ENCODE results near the gene CYP2B6. TPM values are rescaled to one million over a fixed set of nuclear protein-coding genes. Genes with fewer than 3 reads are reported as not detected.
"Not testable (repeated sequence)": the region's sequence is repeated elsewhere in the genome, so short reads cannot be mapped to it uniquely, and the experiment has no call there.

CYP2B6 gene
- total RNA-seq, 2 experiments from 2014 or later, result not detected

- DNase-seq; H3K4me3 Mint-ChIP-seq; H3K9me3 Mint-ChIP-seq; H3K36me3 Mint-ChIP-seq (ENCODE audit: low read depth); H3K27ac Mint-ChIP-seq; H3K27me3 Mint-ChIP-seq; H3K4me1 Mint-ChIP-seq; POLR2A ChIA-PET; CTCF ChIA-PET: not testable (repeated sequence)
These were observed 7.9 kb downstream of the CYP2B6 start for GRCh38 chr19:40999018-40999417.

- H3K9me3 Mint-ChIP-seq, result peaks cover 3% of the 10 kb centered on the region
- DNase-seq, result no peak
- H3K27me3 Mint-ChIP-seq, result peaks cover 16% of the 10 kb centered on the region
- peaks cover 5% of the 10 kb centered on the region for H3K4me1 Mint-ChIP-seq
- H3K36me3 Mint-ChIP-seq (ENCODE audit: low read depth), result no peaks in the 10 kb centered on the region
- ChIA-PET CTCF (no interaction called here), POLR2A (no interaction called here)
- no peak overlapping the region for H3K4me3 Mint-ChIP-seq
- no peak overlapping the region for H3K27ac Mint-ChIP-seq
These were observed 9.2 kb downstream of the CYP2B6 start for GRCh38 chr19:41000310-41000737.

DNA sequence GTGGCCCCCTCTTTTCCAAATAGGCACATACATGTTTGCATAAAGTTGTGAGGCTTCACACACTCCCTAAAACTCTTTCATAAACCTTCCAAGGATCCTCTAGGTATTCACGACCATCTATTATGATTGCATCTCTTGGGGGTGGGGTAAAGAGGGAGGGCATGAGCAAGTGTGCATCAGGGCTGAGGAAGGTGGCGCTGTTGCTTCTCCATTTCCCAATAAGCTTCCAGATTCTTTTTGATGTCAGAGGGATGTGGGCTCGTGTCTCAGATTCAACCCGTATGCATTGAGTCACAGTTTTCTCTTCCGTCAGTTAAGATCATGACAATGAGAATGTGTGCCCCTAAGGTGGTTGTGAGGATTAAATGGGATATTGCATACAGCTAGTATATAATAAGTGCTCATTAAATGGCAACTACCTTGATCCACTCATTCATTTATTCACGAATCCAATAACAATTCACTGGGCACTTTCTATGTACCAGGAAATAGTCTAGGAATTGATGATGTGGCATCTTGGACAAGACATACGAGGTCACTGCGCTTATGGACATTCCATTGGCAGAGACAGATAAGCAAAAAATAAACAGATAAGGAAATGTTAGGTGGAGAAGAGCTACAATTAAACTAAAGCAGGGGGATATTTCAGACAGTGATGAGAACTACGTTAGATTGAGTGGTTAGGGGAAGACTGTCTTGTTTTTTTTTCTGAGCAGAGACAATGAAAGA lies 10.3 kb downstream of the CYP2B6 start:
- H3K36me3 Mint-ChIP-seq (ENCODE audit: low read depth), result no peaks in the 10 kb centered on the region
- POLR2A ChIA-PET, result no interaction called here
- no peak overlapping the region for H3K4me3 Mint-ChIP-seq
- no peak overlapping the region for H3K27ac Mint-ChIP-seq
- no peak for DNase-seq
- peaks cover 3% of the 10 kb centered on the region for H3K9me3 Mint-ChIP-seq
- peaks cover 20% of the 10 kb centered on the region for H3K27me3 Mint-ChIP-seq
- CTCF ChIA-PET, result no interaction called here
- H3K4me1 Mint-ChIP-seq, result peaks cover 5% of the 10 kb centered on the region

DNA sequence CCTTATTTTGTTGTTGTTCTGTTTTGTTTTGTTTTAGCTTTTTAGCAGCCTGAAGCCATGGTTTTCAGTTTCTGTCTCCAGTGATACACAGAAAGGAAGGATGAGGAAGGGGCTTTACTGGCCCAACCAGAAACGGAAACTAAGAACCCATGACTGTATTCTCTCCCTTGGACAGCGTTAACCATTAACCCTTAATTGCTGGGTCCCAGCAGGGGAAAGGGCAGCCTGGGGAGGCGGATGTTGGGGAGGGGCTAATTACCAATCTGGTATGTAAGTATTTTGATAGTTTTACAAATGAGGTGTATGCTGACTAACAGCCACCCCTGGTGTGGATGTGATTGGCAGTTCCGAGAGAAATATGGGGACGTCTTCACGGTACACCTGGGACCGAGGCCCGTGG lies 12.6 kb downstream of the CYP2B6 start:
- CTCF ChIA-PET; H3K4me3 Mint-ChIP-seq; DNase-seq; H3K27ac Mint-ChIP-seq; H3K9me3 Mint-ChIP-seq; POLR2A ChIA-PET; H3K36me3 Mint-ChIP-seq (ENCODE audit: low read depth); H3K4me1 Mint-ChIP-seq: not testable (repeated sequence)
- peaks cover 29% of the 10 kb centered on the region for H3K27me3 Mint-ChIP-seq

- ChIA-PET CTCF (no interaction called here), POLR2A (no interaction called here)
- no peak for DNase-seq
- Mint-ChIP-seq H3K27ac (no peak overlapping the region), H3K27me3 (peaks cover 54% of the 10 kb centered on the region), H3K4me3 (no peak overlapping the region), H3K4me1 (peaks cover 2% of the 10 kb centered on the region), H3K36me3 (ENCODE audit: low read depth) (no peaks in the 10 kb centered on the region), H3K9me3 (no peaks in the 10 kb centered on the region)
These were observed 18.7 kb downstream of the CYP2B6 start for GRCh38 chr19:41009700-41010235.

DNA sequence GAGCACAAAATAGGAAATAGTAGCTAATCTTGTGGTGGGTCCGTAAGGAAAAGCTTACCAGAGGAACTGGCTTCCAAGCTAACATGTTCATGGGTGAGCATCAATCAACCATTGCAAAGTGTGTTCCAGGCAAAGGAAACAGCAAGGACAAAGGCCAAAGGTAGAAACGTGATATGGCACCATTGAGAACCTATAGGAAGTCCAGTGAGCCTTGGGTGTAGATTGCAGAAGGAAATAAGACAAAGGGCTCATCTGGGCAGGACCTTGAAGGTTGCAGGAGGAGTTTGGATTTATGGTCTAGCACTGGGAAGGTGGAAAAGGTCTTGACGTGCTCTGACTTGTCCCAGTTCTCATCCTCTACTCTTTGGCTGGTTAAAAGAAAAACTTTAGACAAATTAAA lies 22.3 kb downstream of the CYP2B6 start:
- no peak overlapping the region for H3K4me3 Mint-ChIP-seq
- H3K36me3 Mint-ChIP-seq (ENCODE audit: low read depth), result no peaks in the 10 kb centered on the region
- H3K4me1 Mint-ChIP-seq, result peaks cover 4% of the 10 kb centered on the region
- peaks cover 42% of the 10 kb centered on the region for H3K27me3 Mint-ChIP-seq
- CTCF ChIA-PET, result no interaction called here
- POLR2A ChIA-PET, result no interaction called here
- H3K9me3 Mint-ChIP-seq, result no peaks in the 10 kb centered on the region
- no peak overlapping the region for H3K27ac Mint-ChIP-seq
- DNase-seq, result no peak

GRCh38 chr19:41014643-41015042 lies 23.6 kb downstream of the CYP2B6 start:
- Mint-ChIP-seq H3K9me3 (no peaks in the 10 kb centered on the region), H3K27me3 (peaks cover 40% of the 10 kb centered on the region), H3K36me3 (ENCODE audit: low read depth) (no peaks in the 10 kb centered on the region), H3K27ac (no peak overlapping the region), H3K4me3 (no peak overlapping the region), H3K4me1 (peaks cover 1% of the 10 kb centered on the region)
- ChIA-PET CTCF (no interaction called here), POLR2A (no interaction called here)
- no peak for DNase-seq

DNA sequence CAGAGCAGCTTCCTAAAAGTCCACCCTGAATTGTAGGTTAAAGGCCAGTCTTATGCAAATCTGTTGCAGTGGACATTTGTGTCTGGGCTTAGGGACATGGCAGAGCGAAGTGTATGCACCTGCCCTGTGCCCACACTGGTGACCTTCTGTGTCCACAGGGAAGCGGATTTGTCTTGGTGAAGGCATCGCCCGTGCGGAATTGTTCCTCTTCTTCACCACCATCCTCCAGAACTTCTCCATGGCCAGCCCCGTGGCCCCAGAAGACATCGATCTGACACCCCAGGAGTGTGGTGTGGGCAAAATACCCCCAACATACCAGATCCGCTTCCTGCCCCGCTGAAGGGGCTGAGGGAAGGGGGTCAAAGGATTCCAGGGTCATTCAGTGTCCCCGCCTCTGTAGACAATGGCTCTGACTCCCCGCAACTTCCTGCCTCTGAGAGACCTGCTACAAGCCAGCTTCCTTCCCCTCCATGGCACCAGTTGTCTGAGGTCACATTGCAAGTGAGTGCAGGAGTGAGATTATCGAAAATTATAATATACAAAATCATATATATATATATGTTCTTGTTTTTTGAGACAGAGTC lies 25.5 kb downstream of the CYP2B6 start:
- Mint-ChIP-seq H3K27me3 (peaks cover 31% of the 10 kb centered on the region), H3K36me3 (ENCODE audit: low read depth) (no peaks in the 10 kb centered on the region), H3K9me3 (no peaks in the 10 kb centered on the region), H3K27ac (no peak overlapping the region), H3K4me3 (no peak overlapping the region), H3K4me1 (peaks cover 1% of the 10 kb centered on the region)
- ChIA-PET CTCF (no interaction called here), POLR2A (no interaction called here)
- no peak for DNase-seq

DNA sequence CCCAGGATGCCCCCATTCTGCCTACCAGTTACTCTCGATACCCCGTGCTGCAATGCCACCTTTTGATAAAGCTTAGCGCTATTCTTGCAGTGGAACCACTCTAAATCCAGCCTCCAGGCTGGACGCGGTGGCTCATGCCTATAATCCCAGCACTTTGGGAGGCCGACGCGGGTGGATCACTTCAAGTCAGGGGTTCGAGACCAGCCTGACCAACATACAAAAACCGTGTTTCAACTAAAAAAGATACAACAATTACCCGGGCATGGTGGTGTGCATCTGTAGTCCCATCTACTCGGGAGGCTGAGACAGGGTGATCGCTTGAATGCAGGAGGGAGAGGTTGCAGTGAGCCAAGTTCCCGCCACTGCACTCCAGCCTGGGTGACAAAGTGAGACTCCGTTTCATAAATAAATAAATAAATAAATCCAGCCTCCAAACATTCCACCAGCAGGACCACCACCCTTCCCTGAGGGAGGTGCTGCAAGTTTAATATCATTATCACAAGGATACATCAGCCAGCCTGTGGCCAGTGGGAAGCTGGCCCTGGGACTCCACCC lies 27.7 kb downstream of the CYP2B6 start:
- no peaks in the 10 kb centered on the region for H3K36me3 Mint-ChIP-seq (ENCODE audit: low read depth)
- no peak overlapping the region for H3K4me3 Mint-ChIP-seq
- no peak overlapping the region for H3K27ac Mint-ChIP-seq
- CTCF ChIA-PET, result no interaction called here
- peaks cover 1% of the 10 kb centered on the region for H3K4me1 Mint-ChIP-seq
- H3K9me3 Mint-ChIP-seq, result no peaks in the 10 kb centered on the region
- POLR2A ChIA-PET, result no interaction called here
- peaks cover 17% of the 10 kb centered on the region for H3K27me3 Mint-ChIP-seq
- no peak for DNase-seq

DNA sequence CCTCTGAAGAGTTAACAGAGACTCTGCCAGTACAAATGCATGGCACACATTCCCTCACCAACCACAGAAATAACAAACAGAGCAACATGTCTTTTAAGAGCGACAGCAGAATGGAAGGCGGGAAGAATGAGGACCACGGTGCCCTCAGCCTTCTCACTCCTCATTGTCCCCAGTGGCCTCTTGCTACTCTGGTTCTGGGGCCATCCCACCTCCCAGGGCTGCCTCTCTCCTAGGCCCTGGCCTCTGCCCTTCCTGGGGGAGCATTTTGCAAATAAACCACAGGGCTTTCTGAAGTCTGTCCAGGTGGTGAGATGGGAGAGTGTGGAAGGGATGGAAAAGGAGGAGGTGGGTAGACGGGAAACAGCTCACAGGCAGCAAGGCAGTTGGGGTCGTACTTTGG lies 28.3 kb downstream of the CYP2B6 start:
- CTCF ChIA-PET, result no interaction called here
- POLR2A ChIA-PET, result no interaction called here
- Mint-ChIP-seq H3K4me1 (peaks cover 1% of the 10 kb centered on the region), H3K27ac (no peak overlapping the region), H3K27me3 (peaks cover 19% of the 10 kb centered on the region), H3K36me3 (ENCODE audit: low read depth) (no peaks in the 10 kb centered on the region), H3K4me3 (no peak overlapping the region), H3K9me3 (no peaks in the 10 kb centered on the region)
- no peak for DNase-seq

DNA sequence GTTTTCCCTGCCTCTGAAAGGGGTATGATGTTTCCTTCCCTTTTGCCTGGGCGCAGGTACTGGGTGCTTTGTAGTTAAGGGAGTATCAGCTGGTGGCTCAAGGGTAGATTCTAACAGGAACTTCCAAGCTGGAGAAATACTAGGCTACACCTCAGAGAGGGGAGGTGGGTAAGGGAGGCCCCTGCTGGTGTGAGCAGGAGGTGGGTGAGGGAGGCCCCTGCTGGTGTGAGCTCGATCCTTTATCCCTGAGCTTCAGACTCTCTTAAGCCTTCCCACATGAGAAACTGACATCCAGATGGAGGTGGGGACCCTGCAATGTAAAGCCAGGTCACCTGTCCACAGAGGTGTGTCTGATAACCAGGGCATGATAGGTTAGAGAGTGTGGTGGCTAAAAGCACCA lies 32.1 kb downstream of the CYP2B6 start:
- Mint-ChIP-seq H3K9me3 (no peaks in the 10 kb centered on the region), H3K27me3 (peaks cover 36% of the 10 kb centered on the region), H3K4me3 (no peak overlapping the region), H3K27ac (no peak overlapping the region), H3K4me1 (no peaks in the 10 kb centered on the region), H3K36me3 (ENCODE audit: low read depth) (no peaks in the 10 kb centered on the region)
- DNase-seq, result no peak
- CTCF ChIA-PET, result no interaction called here
- POLR2A ChIA-PET, result no interaction called here

DNA sequence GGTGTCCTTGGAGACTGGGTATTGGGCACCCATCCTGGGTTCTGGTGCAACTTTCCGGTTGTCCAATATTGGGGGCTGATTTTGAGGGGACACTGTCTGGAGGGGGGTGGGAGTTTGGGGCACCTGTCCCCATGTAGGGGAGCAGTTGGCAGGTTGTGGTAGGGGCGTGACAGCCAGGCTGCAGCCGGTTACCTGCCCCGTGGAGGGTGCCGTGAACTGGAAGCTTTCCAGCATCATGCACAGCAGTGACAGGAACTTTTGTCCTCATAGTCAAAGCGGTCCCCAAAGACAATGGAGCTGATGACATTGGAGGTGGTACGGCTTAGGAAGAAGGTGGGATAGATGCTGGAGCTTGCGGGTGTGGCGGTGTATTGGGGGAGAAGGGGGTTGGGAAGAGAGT lies 34.3 kb downstream of the CYP2B6 start:
- ChIA-PET POLR2A (no interaction called here), CTCF (no interaction called here)
- H3K4me1 Mint-ChIP-seq, result no peaks in the 10 kb centered on the region
- H3K27ac Mint-ChIP-seq, result no peak overlapping the region
- H3K36me3 Mint-ChIP-seq (ENCODE audit: low read depth), result no peaks in the 10 kb centered on the region
- H3K4me3 Mint-ChIP-seq, result no peak overlapping the region
- DNase-seq, result no peak
- no peaks in the 10 kb centered on the region for H3K9me3 Mint-ChIP-seq
- H3K27me3 Mint-ChIP-seq, result peaks cover 31% of the 10 kb centered on the region

DNA sequence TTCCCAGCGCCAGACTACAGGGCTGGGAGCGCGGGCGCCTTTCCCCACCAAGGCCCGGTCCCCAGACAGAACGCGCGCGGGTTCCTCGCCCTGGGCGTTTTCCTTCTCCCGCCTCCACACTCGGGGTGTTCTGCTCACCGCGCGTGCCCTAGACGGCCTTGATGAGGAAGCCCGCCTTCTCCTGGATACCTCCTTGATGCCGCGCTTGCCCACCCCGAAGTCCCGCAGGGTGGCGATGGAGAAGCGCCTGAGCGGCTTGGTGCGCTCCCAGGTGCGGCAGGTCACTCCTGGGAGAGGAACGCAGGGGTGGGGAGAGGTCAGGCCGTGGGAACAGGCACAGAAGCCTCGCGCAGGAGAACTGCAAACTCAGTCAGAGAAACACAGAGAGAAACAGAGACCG lies 34.8 kb downstream of the CYP2B6 start:
- Mint-ChIP-seq H3K9me3 (no peaks in the 10 kb centered on the region), H3K27me3 (peaks cover 28% of the 10 kb centered on the region), H3K4me1 (no peaks in the 10 kb centered on the region), H3K36me3 (ENCODE audit: low read depth) (no peaks in the 10 kb centered on the region), H3K4me3 (no peak overlapping the region), H3K27ac (no peak overlapping the region)
- no peak for DNase-seq
- CTCF ChIA-PET, result no interaction called here
- POLR2A ChIA-PET, result no interaction called here
